Adrenal gland (tissue), 12 donors: ENCODE measurements around the gene MGMT. TPM values are rescaled to one million over a fixed set of nuclear protein-coding genes. Genes with fewer than 3 reads are reported as not detected.

Experiments used
- DNase-seq, 7 donors: peaks; one replicate each; pipeline ENCODE4 v3.0.0-alpha.2; 2019 to 2020
- H3K27ac ChIP-seq, 5 donors: fragments of 200-600 bp; sonication (generic) in 4 of 5; 1 replicate in 3 of 5; 2 replicates in 2 of 5; pipeline versions ENCODE4 v1.5.1 to v1.8.0; 2016 to 2020; ENCODE audit warnings: mild to moderate bottlenecking in 1 of 5
- H3K27me3 ChIP-seq: fragments of 200-600 bp; 2 replicates; pipeline ENCODE4 v1.8.0; 2021
- H3K36me3 ChIP-seq, 2 donors: fragments of 200-600 bp; replicated peaks in 1 of 2; 1 replicate in 1 of 2; 2 replicates in 1 of 2; pipeline versions ENCODE4 v1.5.1 to v1.8.0; 2018 to 2022
- H3K4me1 ChIP-seq, 2 donors: fragments of 200-600 bp; replicated peaks in 1 of 2; 1 replicate in 1 of 2; 2 replicates in 1 of 2; pipeline versions ENCODE4 v1.5.1 to v1.8.0; 2018 to 2021
- H3K4me3 ChIP-seq, 4 donors: fragments of 200-600 bp; sonication (generic) in 3 of 4; one replicate each; pipeline ENCODE4 v1.5.1; 2016 to 2018
- H3K9me3 ChIP-seq, 3 donors: fragments of 200-600 bp; sonication (generic) in 1 of 3; replicated peaks in 1 of 3; 1 replicate in 2 of 3; 2 replicates in 1 of 3; pipeline versions ENCODE4 v1.5.1 to v1.8.0; 2016 to 2021
- CTCF ChIP-seq, 6 experiments: fragments of 450-650 bp in 4 of 6; fragments of 200-600 bp in 2 of 6; sonication (generic) in 1 of 6; IDR thresholded peaks; 1 replicate in 5 of 6; 2 replicates in 1 of 6; pipeline versions ENCODE4 v1.5.1 to v1.8.0; 2016 to 2021; ENCODE audit warnings: antibody characterized with exemption in 6 of 6, mild to moderate bottlenecking in 2 of 6, moderate library complexity in 1 of 6
- POLR2A ChIP-seq, 2 donors: fragments of 450-650 bp; IDR thresholded peaks; one replicate each; pipeline ENCODE4 v1.6.1; 2017; ENCODE audit warnings: antibody characterized with exemption in 2 of 2, mild to moderate bottlenecking in 2 of 2, moderate library complexity in 1 of 2
- WGBS, 4 donors: extraction: QIAGEN DNeasy Blood & Tissue Kit in 2 of 4; methylation state at CpG; one replicate each; pipeline versions ENCODE4 v1.1.5 to v1.1.7; 2013 to 2017; 5-methylcytosine and 5-hydroxymethylcytosine counted together
- intact Hi-C, 2 donors: fragments of 100-400 bp; cut with DNase I; formaldehyde crosslinking; loops; one replicate each; pipeline versions ENCODE4 v1.14.1 to v1.15.0; 2022 to 2023
- polyA plus RNA-seq, 3 donors: library from polyadenylated mRNA; stranded (reverse); fragments of 200-250 nt in 2 of 3; fragments of 350-450 nt in 1 of 3; fragmentation: Illumina TruSeq in 1 of 3; extraction: RNeasy Lipid Tissue Mini Kit (QIAGEN cat#74804) in 1 of 3; gene quantifications; one replicate each; pipeline ENCODE4 v1.2.3, GENCODE V29; 2013 to 2014
- total RNA-seq, 9 donors: library from RNA; depleted of rRNA in 4 of 9; stranded (reverse); fragments of >200 nt in 4 of 9; fragments of 120-200 nt in 1 of 9; fragmentation: NEBNext Ultra II Directional in 1 of 9; extraction: Animal tissue kit (Norgen Biotek cat#: 25700) in 1 of 9; gene quantifications; one replicate each; pipeline versions ENCODE4 v1.1.0 to v1.2.4, GENCODE V29; 2013 to 2023
- donor health status: healthy with polysubstance abuse.
- donor health status: Bipolar disorder and iron deficiency.
- donor health status: DM: yes; HTN: yes; CAD: no.
- donor health status: DM: no; HTN: no; CAD: no.
- donor health status: DM: no; HTN: no; CAD: no.
- donor health status: DM: yes; HTN: yes; CAD: no.

MGMT gene
- total and polyA plus RNA-seq, 12 donors, result 3.8 to 35.8 (median 21.2) TPM

GRCh38 chr10:129637010-129637409 is 170.0 kb downstream of the MGMT start:
- TF ChIP-seq CTCF (IDR thresholded peaks at IDR 0.05) (no peak), POLR2A (IDR thresholded peaks at IDR 0.05) (no peak)
- H3K36me3 ChIP-seq, result no peaks in the 10 kb centered on the region
- peaks cover 0 to 13% (median 4%) of the 10 kb centered on the region in 3 donors for H3K9me3 ChIP-seq
- H3K4me3 ChIP-seq, result no peak overlapping the region
- intact Hi-C loops, result no loop called here
- H3K27ac ChIP-seq, result no peak overlapping the region
- no peaks in the 10 kb centered on the region for H3K4me1 ChIP-seq
- H3K27me3 ChIP-seq, result no peaks in the 10 kb centered on the region
- no peak for DNase-seq
- WGBS, 4 donors, result 89 to 97% (median 93%) methylated on average over 3 of the region's 3 CpGs

- Histone ChIP-seq H3K9me3 (peaks cover 0 to 13% (median 4%) of the 10 kb centered on the region in 3 donors), H3K27ac (no peak overlapping the region), H3K36me3 (no peaks in the 10 kb centered on the region), H3K4me3 (no peak overlapping the region), H3K27me3 (no peaks in the 10 kb centered on the region), H3K4me1 (no peaks in the 10 kb centered on the region)
- DNase-seq, result no peak
- 81 to 92% (median 89%) methylated on average over 5 of the region's 5 CpGs for WGBS, 4 donors
- TF ChIP-seq POLR2A (IDR thresholded peaks at IDR 0.05), result no peak
- TF ChIP-seq CTCF (IDR thresholded peaks at IDR 0.05), result no peak
- intact Hi-C loops, result no loop called here
Observed at GRCh38 chr10:129637846-129638245, 170.8 kb downstream of the MGMT start.

- TF ChIP-seq POLR2A (IDR thresholded peaks at IDR 0.05) (no peak), CTCF (IDR thresholded peaks at IDR 0.05) (no peak)
- no peaks in the 10 kb centered on the region for H3K27me3 ChIP-seq
- no peak overlapping the region for H3K27ac ChIP-seq
- no peaks in the 10 kb centered on the region for H3K4me1 ChIP-seq
- H3K36me3 ChIP-seq, result no peaks in the 10 kb centered on the region
- H3K9me3 ChIP-seq, result peaks cover 0 to 4% (median 0%) of the 10 kb centered on the region in 3 donors
- WGBS, 4 donors, result 85 to 95% (median 91%) methylated on average over 2 of the region's 2 CpGs
- H3K4me3 ChIP-seq, result no peak overlapping the region
- no peak for DNase-seq
- intact Hi-C loops, result no loop called here
Observed at GRCh38 chr10:129641351-129641750, 174.3 kb downstream of the MGMT start.

- Histone ChIP-seq H3K4me1 (no peaks in the 10 kb centered on the region), H3K9me3 (peaks cover 0 to 4% (median 0%) of the 10 kb centered on the region in 3 donors), H3K27ac (no peak overlapping the region), H3K4me3 (no peak overlapping the region), H3K36me3 (no peaks in the 10 kb centered on the region), H3K27me3 (no peaks in the 10 kb centered on the region)
- intact Hi-C loops, result no loop called here
- WGBS, 4 donors, result 89 to 94% (median 91%) methylated on average over 8 of the region's 8 CpGs
- TF ChIP-seq POLR2A (IDR thresholded peaks at IDR 0.05) (no peak), CTCF (IDR thresholded peaks at IDR 0.05) (no peak)
- no peak for DNase-seq
Observed at GRCh38 chr10:129641982-129642381, 174.9 kb downstream of the MGMT start.
